Measurements from ENCODE around the gene MUSK.
"Not testable (repeated sequence)": the region's sequence is repeated elsewhere in the genome, so short reads cannot be mapped to it uniquely, and the experiment has no call there.

MUSK gene

DNA sequence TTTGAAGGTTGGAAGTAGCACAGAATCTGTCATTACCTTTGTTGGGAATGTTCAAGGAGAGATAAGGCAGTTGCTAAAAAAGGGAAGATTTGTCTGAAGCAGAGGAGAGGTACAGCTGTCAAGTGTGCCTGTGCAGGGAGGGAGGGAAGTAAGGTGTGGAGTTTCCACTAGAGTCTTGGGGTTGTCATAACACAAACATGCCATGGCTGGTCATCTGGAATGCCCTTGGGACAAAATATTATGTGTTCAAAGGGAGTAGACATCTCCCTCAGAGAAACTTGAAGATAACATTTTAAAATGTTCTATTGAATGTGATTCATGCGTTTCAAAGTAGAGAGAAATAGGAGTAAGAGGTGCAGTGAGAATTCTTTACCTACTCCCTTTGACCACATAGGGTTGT lies 95.0 kb downstream of the MUSK start:
- H3K4me3 ChIP-seq (ENCODE audit: low read length), result no peak overlapping the region
- no peak for TF ChIP-seq ZNF274 (IDR thresholded peaks at IDR 0.05; ENCODE audit: low read depth, low read length)

DNA sequence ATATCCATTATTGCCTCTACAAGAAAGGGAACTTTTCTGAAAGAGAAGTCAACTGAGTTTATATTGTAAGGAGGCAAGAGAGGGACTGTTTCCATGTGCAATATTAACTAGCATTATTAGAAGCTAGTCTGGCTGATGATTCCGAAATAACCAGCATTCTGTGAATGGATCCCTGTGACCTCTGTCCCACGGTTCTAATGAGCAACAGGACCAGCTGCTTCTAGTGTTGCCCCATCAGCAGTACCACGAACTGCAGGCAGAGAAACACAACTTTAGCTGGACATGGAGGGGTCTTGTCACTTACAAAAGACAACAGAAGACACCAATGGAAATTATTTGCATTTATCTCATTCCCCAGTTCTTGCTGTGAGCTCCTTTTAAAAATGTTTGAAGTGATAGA lies 95.4 kb downstream of the MUSK start:
- TF ChIP-seq ZNF274 (IDR thresholded peaks at IDR 0.05; ENCODE audit: low read depth, low read length), result no peak
- H3K4me3 ChIP-seq (ENCODE audit: low read length), result no peak overlapping the region

DNA sequence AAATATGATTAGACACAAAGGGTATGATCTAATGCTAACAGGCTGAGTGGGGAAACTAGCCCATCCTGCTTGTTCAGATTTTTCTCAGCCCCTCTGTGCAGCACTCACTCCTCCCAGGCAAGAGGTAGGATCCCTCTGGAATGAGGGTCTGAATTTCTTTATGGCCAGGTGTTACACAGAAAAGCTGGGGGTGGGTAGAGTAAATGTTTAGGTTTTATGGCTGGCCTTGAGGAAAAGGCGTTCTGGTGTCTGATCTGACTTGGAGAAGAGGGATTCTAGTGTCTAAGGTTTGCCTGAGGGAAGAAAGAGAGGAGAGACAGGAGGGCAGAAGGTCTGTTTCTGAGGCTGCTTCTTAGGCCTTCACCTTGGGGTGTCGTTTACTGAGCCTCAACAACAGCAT lies 97.3 kb downstream of the MUSK start:
- TF ChIP-seq ZNF274 (IDR thresholded peaks at IDR 0.05; ENCODE audit: low read depth, low read length), result no peak
- no peak overlapping the region for H3K4me3 ChIP-seq (ENCODE audit: low read length)

DNA sequence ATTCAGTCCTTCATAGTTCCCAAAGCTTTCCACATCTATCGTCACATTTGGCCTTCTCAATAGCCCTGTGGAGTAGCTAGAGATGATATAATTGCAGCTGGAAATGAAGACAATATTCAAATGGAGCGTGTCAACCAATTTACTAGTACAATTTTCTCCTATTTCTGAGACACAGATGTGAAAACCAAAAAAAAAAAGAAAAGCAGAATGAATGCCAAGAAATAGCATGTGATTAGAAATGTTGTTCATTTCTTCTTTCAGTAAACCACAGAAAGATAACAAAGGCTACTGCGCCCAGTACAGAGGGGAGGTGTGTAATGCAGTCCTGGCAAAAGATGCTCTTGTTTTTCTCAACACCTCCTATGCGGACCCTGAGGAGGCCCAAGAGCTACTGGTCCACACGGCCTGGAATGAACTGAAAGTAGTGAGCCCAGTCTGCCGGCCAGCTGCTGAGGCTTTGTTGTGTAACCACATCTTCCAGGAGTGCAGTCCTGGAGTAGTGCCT lies 99.0 kb downstream of the MUSK start:
- no peak overlapping the region for H3K4me3 ChIP-seq (ENCODE audit: low read length)
- no peak for TF ChIP-seq ZNF274 (IDR thresholded peaks at IDR 0.05; ENCODE audit: low read depth, low read length)

DNA sequence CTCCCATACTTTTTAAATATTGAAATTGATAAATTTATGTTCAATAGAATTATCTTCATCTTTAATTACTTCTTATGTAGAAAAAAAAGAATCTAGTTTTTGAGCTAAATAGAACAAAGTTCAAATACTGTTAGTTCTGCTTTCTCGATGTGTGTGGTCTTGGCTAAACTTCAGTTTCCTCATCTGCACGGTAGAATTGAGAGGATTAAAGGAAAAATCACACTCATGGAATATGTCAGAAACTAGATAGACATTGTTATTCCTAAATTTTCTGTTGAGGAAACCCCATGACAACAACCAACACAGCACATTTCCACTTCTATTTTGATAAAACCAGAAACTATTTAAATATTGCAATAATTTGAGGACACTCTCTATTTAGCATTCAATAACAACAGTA lies 100.3 kb downstream of the MUSK start:
- TF ChIP-seq ZNF274 (IDR thresholded peaks at IDR 0.05; ENCODE audit: low read depth, low read length), result no peak
- H3K4me3 ChIP-seq (ENCODE audit: low read length), result no peak overlapping the region

DNA sequence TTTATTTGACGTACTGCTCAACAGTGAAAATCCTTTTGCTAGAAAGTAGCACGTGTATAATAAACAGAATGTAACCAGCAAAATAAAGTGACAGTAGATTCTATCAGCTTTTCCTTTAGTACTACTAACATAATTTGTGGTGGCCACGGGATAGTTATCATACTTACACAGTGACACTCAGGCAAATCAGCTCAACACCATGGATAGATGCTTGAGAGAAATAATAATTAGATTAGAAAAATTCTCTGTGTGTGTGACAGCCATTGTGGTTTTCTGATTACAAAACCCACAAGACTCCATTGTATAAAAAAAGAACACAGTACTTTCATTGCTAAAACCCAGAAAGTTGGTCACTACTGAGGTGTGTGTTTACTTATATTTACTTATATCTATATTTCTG lies 101.1 kb downstream of the MUSK start:
- no peak for TF ChIP-seq ZNF274 (IDR thresholded peaks at IDR 0.05; ENCODE audit: low read depth, low read length)
- H3K4me3 ChIP-seq (ENCODE audit: low read length), result no peak overlapping the region

DNA sequence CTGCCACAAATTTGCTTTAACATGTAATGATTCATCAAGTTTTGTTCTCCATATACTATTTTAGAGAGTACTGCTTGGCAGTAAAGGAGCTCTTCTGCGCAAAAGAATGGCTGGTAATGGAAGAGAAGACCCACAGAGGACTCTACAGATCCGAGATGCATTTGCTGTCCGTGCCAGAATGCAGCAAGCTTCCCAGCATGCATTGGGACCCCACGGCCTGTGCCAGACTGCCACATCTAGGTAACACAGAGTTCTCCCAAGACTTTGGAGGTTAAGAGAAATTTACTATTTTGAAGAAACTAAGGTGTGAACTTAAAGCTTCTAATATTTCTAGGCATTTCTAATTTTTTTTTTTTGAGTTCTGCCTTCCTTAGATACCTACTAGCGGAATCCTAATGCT lies 107.1 kb downstream of the MUSK start:
- no peak overlapping the region for H3K4me3 ChIP-seq (ENCODE audit: low read length)
- no peak for TF ChIP-seq ZNF274 (IDR thresholded peaks at IDR 0.05; ENCODE audit: low read depth, low read length)

DNA sequence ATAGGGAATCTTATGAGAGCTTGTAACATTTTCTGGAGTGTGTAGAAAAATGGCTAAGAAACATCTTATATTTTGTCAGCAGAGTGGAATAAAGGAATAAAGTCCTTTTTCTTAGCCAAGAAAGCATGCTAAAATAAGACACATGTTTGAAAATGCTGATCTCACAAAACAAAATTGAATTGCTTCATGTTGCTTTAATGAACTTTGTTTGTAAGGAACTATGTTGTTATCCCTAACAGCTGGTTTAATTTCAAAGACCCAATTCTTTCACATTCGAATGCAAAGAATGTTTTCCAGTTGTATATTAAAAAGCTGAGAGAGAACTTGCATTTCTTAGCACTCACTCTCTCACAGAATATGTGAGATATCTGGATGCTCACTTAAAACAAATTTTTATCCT lies 107.6 kb downstream of the MUSK start:
- TF ChIP-seq ZNF274 (IDR thresholded peaks at IDR 0.05; ENCODE audit: low read depth, low read length), result no peak
- no peak overlapping the region for H3K4me3 ChIP-seq (ENCODE audit: low read length)

DNA sequence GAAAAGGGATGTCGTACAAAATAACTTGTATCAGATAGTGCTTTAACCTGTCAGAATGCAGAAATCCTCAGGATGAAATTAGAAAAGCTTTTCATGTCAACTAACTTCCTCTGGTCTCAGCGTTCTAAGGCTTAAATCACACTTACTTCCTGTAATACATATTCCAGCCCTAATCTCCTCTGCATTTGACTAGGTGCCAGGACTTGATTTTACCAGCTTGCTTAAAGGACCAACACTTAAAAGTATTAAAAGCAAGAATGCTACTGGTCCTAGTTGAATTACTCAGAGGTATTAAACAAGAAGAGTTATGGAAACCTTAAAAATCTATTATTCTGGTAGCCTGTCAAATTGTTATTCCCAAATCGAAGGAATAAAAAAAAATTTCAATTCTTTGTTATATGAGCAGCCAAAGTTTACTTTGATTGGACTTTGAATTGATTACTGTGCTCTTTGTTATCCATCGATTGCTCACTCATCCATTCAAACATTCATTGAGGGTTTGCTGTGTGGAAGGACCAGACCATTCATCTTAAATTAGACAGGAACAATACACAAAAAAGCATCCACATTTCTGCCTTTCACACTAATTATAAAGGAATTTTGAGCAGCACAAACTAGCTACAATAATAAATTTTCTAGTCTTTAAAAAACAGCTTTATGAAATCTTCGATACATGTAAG lies 108.7 kb downstream of the MUSK start:
- no peak for TF ChIP-seq ZNF274 (IDR thresholded peaks at IDR 0.05; ENCODE audit: low read depth, low read length)
- no peak overlapping the region for H3K4me3 ChIP-seq (ENCODE audit: low read length)

DNA sequence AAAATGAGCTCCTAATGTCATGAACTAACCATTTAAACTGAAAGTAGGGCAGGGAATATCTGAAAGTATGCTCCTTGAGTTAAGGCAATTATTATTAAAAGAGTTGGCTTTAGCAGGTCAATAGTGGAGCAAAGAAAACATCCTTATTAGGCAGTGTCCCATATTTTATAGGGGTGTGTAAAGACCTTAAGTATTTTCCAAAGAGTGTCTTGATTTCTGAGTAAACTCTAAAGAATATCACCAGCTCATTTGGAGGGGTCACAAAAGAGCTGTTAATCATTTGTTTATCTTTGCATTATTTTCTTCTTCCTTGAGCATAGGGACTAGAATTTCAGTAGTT lies 109.3 kb downstream of the MUSK start:
- TF ChIP-seq ZNF274 (IDR thresholded peaks at IDR 0.05; ENCODE audit: low read depth, low read length), result no peak
- no peak overlapping the region for H3K4me3 ChIP-seq (ENCODE audit: low read length)

DNA sequence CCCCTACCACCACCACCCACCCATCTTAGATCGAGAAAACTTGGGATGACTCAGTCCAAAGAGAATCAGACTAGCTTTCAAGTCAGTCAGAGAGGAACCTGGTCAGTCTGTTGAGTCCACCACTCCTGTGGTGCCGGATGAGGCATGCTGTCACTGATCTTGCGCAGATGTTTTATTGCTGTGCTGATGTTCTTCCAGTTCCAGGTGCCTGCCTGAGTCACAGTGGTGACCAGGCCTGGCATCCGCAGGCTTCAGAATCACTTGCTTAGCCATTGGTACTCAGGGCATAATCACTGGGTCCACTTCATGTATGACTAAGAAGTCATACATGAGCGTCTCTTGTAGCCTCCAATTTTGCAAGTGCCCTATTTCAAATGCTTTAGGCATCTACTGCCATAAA lies 114.1 kb downstream of the MUSK start:
- TF ChIP-seq ZNF274 (IDR thresholded peaks at IDR 0.05; ENCODE audit: low read depth, low read length), result no peak
- no peak overlapping the region for H3K4me3 ChIP-seq (ENCODE audit: low read length)

DNA sequence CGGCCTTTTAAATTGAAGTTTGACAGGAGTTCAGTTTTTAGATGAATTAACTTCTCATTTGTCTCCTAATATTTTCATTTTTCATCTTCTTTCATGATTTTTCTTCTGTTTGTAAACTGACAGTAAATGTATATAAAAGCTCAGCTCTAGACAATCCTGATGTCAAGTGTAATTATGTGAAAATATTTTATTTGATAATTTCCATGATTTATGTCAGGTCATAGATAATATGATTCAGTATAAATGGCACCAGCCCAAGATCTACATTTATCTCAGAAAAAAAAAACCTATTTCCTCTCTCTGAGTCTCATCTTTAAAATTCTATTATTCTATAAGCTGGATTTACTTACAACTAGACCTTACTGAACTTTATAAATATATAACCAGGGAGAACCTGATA lies 115.7 kb downstream of the MUSK start:
- no peak for TF ChIP-seq ZNF274 (IDR thresholded peaks at IDR 0.05; ENCODE audit: low read depth, low read length)
- H3K4me3 ChIP-seq (ENCODE audit: low read length), result no peak overlapping the region

DNA sequence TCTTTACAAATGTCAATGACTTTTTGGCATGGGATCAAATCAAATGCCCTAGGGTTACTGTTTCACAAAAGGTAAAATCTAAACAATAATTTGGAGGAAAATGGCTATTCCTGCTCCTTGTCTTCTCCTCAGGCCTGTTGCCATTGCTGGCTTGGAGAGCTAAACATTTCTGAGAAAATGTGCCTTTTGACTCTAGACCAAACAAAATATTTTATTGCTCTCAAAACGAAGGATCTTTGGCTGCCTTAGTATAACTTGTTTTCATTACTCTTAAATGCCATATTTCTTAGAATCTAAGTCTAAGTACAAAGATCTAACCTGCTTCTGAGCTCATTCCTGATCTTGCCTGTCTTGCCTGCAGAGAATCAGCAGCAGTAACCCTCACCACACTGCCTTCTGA lies 116.6 kb downstream of the MUSK start:
- TF ChIP-seq ZNF274 (IDR thresholded peaks at IDR 0.05; ENCODE audit: low read depth, low read length), result no peak
- H3K4me3 ChIP-seq (ENCODE audit: low read length), result no peak overlapping the region

DNA sequence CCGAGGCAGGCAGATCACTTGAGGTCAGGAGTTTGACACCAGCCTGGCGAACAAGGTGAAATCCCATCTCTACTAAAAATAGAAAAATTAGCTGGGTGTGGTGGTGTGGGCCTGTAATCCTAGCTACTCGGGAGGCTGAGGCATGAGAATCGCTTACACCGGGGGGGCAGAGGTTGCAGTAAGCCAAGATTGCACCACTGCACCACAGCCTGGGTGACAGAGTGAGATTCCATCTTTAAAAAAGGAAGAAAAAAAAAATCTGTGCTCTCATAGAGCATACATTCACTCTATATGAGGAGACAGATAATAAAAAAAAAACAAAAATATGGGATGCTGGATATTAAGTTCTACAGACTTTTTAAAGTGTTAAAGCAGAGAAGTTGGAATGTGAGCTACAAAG lies 119.8 kb downstream of the MUSK start:
- not testable (repeated sequence) for H3K4me3 ChIP-seq (ENCODE audit: low read length)

DNA sequence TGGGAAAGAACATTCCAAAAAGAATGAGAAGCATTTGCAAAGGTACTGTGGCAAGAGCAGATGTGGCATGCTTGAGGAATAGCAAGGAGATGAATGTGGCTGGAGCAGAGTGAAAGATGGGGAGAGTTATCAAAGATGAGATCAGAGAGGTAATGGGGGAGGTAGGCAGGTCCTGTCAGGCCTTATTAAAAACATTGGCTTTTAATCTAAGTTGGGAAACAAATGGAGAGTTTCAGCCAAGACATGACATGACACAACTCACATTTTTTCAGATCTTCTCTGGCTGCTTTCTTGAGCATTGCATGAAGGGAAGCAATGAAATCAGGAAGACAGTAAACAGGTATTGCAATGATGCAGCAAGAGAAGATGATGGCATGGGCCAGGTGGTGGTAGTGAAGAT lies 120.3 kb downstream of the MUSK start:
- no peak overlapping the region for H3K4me3 ChIP-seq (ENCODE audit: low read length)
- no peak for TF ChIP-seq ZNF274 (IDR thresholded peaks at IDR 0.05; ENCODE audit: low read depth, low read length)

DNA sequence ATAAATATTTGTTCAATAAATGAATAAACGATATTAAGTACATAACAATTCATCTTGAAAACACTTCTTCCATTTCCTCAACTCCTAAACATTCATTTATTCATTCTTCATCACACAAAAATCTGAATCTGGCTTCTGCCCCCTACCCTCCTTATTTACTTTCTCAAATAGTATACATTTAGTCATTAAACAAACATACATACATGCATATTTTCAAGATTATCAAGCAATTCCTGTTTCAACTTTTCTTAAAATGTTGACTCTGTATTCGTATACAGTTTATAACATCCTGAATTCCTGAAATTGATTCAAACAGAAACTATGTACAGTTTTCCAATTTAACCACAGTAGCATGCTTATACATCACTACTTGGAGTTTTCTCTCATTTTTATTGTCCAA lies 129.0 kb downstream of the MUSK start:
- no peak for TF ChIP-seq ZNF274 (IDR thresholded peaks at IDR 0.05; ENCODE audit: low read depth, low read length)
- no peak overlapping the region for H3K4me3 ChIP-seq (ENCODE audit: low read length)

Measured in GM08714 (cell line).